Mesothelial cell of epicardium (in vitro differentiated cells): ENCODE results near the gene ZSWIM7. TPM values are rescaled to one million over a fixed set of nuclear protein-coding genes. Genes with fewer than 3 reads are reported as not detected.

Experiments used
- DNase-seq, 2 experiments: peaks; one replicate each; pipeline ENCODE4 v3.0.0; 2021; ENCODE audit warnings: low spot score in 2 of 2; ENCODE audit not compliant: unreplicated experiment in 2 of 2
- H3K27ac Mint-ChIP-seq: 2 replicates; pipeline ENCODE4 v1.8.0; 2021; ENCODE audit warnings: mixed read lengths
- H3K27me3 Mint-ChIP-seq: 2 replicates; pipeline ENCODE4 v1.8.0; 2021; ENCODE audit warnings: low read depth, mixed read lengths
- H3K36me3 Mint-ChIP-seq: 2 replicates; pipeline ENCODE4 v1.8.0; 2021; ENCODE audit warnings: mixed read lengths
- H3K4me1 Mint-ChIP-seq: 2 replicates; pipeline ENCODE4 v1.8.0; 2021; ENCODE audit warnings: mixed read lengths
- H3K4me3 Mint-ChIP-seq: 2 replicates; pipeline ENCODE4 v1.8.0; 2021; ENCODE audit warnings: mild to moderate bottlenecking, moderate library complexity, mixed read lengths
- H3K9me3 Mint-ChIP-seq: 2 replicates; pipeline ENCODE4 v1.8.0; 2021; ENCODE audit warnings: mixed read lengths
- CTCF ChIP-seq: fragments of 200-600 bp; sonication (generic); IDR thresholded peaks from one replicate; pipeline ENCODE4 v1.5.0; 2021; ENCODE audit warnings: antibody characterized with exemption; ENCODE audit not compliant: unreplicated experiment
- total RNA-seq: library from RNA; stranded (reverse); gene quantifications from 3 replicates; pipeline ENCODE4 v1.2.1, GENCODE V29; 2021

The ZSWIM7 gene
- total RNA-seq, 1 donor from 2014 or later = 29.2 TPM

- no peak overlapping the region for H3K4me3 Mint-ChIP-seq
- TF ChIP-seq CTCF = no peak
- peak overlapping the region; percentile 79 for H3K27ac Mint-ChIP-seq
- peaks cover 51% of the 10 kb centered on the region for H3K36me3 Mint-ChIP-seq
- peaks cover 3% of the 10 kb centered on the region for H3K4me1 Mint-ChIP-seq
- no peak for DNase-seq
- H3K9me3 Mint-ChIP-seq = peaks cover 6% of the 10 kb centered on the region
- H3K27me3 Mint-ChIP-seq = no peaks in the 10 kb centered on the region
Measured at GRCh38 chr17:16037636-16038035, 38.1 kb upstream of the ZSWIM7 start.

DNA sequence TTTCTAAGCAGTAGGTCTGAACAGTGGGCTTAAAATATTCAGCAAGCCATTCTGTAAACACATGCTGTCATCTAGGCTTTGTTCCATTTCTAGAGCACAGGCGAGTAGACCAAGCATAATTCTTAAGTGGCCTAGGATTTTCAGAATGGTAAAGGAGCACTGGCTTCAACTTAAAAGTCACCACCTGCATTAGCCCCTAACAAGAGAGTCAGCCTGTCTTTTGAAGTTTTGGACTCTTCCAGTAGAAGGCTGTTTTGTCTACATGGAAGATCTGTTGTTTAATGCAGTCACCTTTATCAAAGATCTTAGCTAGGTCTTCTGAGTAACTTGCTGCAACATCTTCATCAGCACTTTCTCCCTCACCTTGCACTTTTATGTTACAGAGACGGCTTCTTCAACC lies 36.8 kb upstream of the ZSWIM7 start:
- no peak for DNase-seq
- no peaks in the 10 kb centered on the region for H3K27me3 Mint-ChIP-seq
- H3K9me3 Mint-ChIP-seq = peaks cover 6% of the 10 kb centered on the region
- TF ChIP-seq CTCF = no peak
- no peak overlapping the region for H3K27ac Mint-ChIP-seq
- peaks cover 55% of the 10 kb centered on the region for H3K36me3 Mint-ChIP-seq
- H3K4me1 Mint-ChIP-seq = peaks cover 3% of the 10 kb centered on the region
- H3K4me3 Mint-ChIP-seq = no peak overlapping the region

DNA sequence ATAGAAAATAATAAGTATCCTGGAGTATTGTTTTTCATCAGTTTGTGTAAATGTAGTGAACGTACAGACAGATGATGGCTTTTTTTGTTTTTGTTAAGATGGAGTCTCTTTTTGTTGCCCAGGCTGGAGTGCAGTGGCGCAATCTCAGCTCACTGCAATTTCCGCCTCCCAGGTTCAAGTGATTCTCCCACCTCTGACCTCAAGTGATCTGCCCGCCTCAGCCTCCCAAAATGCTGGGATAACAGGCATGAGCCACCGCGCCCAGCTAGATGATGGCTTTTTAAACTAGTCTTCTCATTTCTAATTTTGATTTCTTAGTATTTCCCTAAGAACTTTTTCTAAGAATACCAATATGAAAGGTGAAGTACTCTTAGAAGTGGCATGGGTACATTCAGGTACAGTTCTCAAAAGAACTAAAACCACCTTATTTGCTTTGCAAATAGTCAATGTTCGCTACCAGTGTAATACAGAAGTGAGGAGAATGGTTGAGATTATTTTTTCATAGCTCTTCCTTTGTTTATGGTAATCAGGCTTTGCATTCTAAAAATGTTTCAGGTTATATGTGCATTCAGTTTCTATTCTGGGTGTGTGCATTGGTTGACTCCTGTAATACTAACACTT lies 34.3 kb upstream of the ZSWIM7 start:
- no peak for TF ChIP-seq CTCF
- Mint-ChIP-seq H3K27ac (no peak overlapping the region), H3K4me1 (peaks cover 3% of the 10 kb centered on the region), H3K4me3 (no peak overlapping the region), H3K36me3 (peaks cover 58% of the 10 kb centered on the region), H3K9me3 (peaks cover 6% of the 10 kb centered on the region), H3K27me3 (no peaks in the 10 kb centered on the region)
- no peak for DNase-seq

DNA sequence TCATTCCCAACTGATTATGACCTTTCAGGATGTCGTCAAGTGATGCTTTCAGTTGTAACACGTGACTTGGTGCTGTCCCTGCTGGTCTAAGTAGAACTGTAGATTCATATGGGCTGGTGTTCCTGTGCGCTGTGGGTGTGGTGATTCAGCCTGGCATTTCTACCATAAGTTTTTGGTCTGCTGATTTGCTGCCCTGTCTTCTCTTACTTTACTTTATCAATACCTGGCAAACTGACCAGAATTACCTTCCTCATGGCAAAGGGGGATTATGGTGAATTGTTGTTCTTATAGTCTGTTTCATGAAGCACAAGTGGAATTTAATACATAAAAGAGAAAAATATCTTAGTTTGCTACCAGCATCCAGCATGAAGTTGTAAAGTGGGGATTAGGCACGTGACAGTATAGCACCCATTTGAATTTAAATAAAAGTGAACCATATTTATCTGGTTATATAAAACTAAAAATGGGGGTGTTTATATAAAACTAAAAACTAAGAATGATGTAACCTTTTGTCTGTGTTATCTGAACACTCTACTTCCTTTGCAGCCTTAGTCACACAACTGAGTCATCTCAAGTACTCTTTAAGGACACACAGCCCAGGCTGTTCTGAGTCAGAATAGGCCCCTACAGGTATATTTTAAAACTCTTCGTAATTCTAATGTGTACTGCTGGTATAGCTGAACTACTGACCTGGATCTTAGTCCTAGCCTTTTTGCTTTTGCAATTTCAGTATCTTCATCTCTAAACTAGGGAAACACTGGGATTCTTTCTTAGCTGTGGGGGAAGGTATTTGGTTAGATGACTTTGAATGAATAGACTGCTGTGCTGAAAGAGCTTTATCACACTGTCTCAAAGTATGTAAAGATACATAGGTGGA lies 28.4 kb upstream of the ZSWIM7 start:
- H3K36me3 Mint-ChIP-seq = peaks cover 57% of the 10 kb centered on the region
- no peak for TF ChIP-seq CTCF
- no peak for DNase-seq
- no peaks in the 10 kb centered on the region for H3K4me1 Mint-ChIP-seq
- H3K27ac Mint-ChIP-seq = no peak overlapping the region
- peaks cover 3% of the 10 kb centered on the region for H3K9me3 Mint-ChIP-seq
- no peak overlapping the region for H3K4me3 Mint-ChIP-seq
- H3K27me3 Mint-ChIP-seq = no peaks in the 10 kb centered on the region

DNA sequence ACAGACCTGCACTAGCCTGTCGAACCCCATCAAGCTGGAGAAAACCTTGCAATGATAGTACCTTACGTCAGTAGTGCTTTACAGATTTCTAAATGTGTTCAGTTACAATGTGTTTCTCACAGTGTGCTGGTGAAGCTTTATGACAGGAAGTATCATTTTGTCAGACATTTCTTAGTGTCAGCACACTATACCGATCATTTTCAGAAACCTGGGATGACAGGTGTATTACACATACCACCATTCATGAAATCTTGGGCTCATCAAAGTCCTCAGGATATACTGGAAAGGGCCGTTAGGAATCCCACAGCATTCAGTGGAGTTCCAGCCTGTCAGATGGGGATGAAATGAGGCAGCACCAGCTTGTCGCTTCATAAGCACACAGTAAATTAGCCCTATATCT lies 27.4 kb upstream of the ZSWIM7 start:
- no peak for TF ChIP-seq CTCF
- Mint-ChIP-seq H3K36me3 (peaks cover 51% of the 10 kb centered on the region), H3K4me1 (no peaks in the 10 kb centered on the region)

More for the DNA sequence above, 27.4 kb upstream of the ZSWIM7 start:
- no peaks in the 10 kb centered on the region for H3K27me3 Mint-ChIP-seq
- DNase-seq = no peak
- H3K27ac Mint-ChIP-seq = no peak overlapping the region
- H3K4me3 Mint-ChIP-seq = no peak overlapping the region
- peaks cover 3% of the 10 kb centered on the region for H3K9me3 Mint-ChIP-seq
